ENCODE data around the gene BCKDHB. TPM values are rescaled to one million over a fixed set of nuclear protein-coding genes. Genes with fewer than 3 reads are reported as not detected.

Gene BCKDHB
- polyA plus RNA-seq, 2 of the 4 experiments (the other 2 are of a cell fraction), result 7.7 to 15.0 TPM

DNA sequence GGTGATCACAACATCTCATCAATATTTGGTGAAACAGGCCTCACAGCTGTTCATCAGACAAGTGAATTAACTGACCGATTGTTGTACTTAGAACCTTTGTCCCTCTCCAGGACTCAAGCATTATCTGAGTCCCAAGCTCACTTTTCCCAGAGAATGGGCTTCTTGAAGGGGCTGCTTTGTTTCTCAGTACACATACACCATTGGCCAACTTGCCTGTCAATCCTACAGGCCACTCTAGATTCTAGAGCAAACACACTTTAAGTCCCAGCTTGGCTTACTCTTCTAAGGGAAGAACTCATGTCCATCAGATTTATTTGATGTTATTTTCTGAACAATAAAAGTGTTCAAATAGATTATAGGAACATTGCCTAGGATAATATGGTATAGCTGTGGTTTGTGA is 249.5 kb downstream of the BCKDHB start:
- no peak overlapping the region for H3K27ac ChIP-seq
- ATAC-seq (no peak), FAIRE-seq (no peak), DNase-seq (ENCODE audit: low read depth in 1 of 2, low spot score in 1 of 2) (peak in 1 of 2 experiments; percentile 1)
- no peak for TF ChIP-seq ATOH8 (CRISPR knock-in tag; IDR thresholded peaks at IDR 0.05; ENCODE audit: low read depth)
- TF ChIP-seq EHMT2 (IDR thresholded peaks at IDR 0.05; ENCODE audit: low read depth), result no peak
- no peak overlapping the region for H3K4me3 ChIP-seq
- POLR2A ChIA-PET, result no interaction called here
- no peak overlapping the region for H3K4me2 ChIP-seq
- WGBS (ENCODE audit: missing lambda C conversion rate), result 71% methylated on average over 1 of the region's 1 CpG
- H3K4me1 ChIP-seq, result no peaks in the 10 kb centered on the region
- no peaks in the 10 kb centered on the region for H3K9me3 ChIP-seq
- CTCF ChIA-PET, result no interaction called here

GRCh38 chr6:80356545-80356944 is 250.1 kb downstream of the BCKDHB start:
- TF ChIP-seq HES2 (IDR thresholded peaks at IDR 0.05) (no peak), FOSB (CRISPR knock-in tag; IDR thresholded peaks at IDR 0.05) (no peak), NFE2L2 (conservative IDR thresholded peaks at IDR 0.05; ENCODE audit: low read length) (no peak), KDM1A (IDR thresholded peaks at IDR 0.05; ENCODE audit: low read depth) (no peak), HEYL (CRISPR knock-in tag; IDR thresholded peaks at IDR 0.05) (no peak), CBX2 (IDR thresholded peaks at IDR 0.05; ENCODE audit: borderline replicate concordance, low read depth) (no peak), TFCP2L1 (CRISPR knock-in tag; IDR thresholded peaks at IDR 0.05) (no peak), JUN (IDR thresholded peaks at IDR 0.05) (no peak), GATA3 (IDR thresholded peaks at IDR 0.05; ENCODE audit: borderline replicate concordance) (no peak), FOXS1 (CRISPR knock-in tag; IDR thresholded peaks at IDR 0.05) (no peak), RFX5 (IDR thresholded peaks at IDR 0.05) (no peak), EP300 (IDR thresholded peaks at IDR 0.05) (no peak)
- TF ChIP-seq, protein P1, sequence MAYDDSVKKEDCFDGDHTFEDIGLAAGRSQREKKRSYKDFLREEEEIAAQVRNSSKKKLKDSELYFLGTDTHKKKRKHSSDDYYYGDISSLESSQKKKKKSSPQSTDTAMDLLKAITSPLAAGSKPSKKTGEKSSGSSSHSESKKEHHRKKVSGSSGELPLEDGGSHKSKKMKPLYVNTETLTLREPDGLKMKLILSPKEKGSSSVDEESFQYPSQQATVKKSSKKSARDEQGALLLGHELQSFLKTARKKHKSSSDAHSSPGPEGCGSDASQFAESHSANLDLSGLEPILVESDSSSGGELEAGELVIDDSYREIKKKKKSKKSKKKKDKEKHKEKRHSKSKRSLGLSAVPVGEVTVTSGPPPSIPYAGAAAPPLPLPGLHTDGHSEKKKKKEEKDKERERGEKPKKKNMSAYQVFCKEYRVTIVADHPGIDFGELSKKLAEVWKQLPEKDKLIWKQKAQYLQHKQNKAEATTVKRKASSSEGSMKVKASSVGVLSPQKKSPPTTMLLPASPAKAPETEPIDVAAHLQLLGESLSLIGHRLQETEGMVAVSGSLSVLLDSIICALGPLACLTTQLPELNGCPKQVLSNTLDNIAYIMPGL (CRISPR knock-in tag; IDR thresholded peaks at IDR 0.05; ENCODE audit: borderline replicate concordance), result no peak
- TF ChIP-seq, protein P2, sequence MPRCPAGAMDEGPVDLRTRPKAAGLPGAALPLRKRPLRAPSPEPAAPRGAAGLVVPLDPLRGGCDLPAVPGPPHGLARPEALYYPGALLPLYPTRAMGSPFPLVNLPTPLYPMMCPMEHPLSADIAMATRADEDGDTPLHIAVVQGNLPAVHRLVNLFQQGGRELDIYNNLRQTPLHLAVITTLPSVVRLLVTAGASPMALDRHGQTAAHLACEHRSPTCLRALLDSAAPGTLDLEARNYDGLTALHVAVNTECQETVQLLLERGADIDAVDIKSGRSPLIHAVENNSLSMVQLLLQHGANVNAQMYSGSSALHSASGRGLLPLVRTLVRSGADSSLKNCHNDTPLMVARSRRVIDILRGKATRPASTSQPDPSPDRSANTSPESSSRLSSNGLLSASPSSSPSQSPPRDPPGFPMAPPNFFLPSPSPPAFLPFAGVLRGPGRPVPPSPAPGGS (IDR thresholded peaks at IDR 0.05), result no peak
- TF ChIP-seq, protein P3, sequence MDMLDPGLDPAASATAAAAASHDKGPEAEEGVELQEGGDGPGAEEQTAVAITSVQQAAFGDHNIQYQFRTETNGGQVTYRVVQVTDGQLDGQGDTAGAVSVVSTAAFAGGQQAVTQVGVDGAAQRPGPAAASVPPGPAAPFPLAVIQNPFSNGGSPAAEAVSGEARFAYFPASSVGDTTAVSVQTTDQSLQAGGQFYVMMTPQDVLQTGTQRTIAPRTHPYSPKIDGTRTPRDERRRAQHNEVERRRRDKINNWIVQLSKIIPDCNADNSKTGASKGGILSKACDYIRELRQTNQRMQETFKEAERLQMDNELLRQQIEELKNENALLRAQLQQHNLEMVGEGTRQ (IDR thresholded peaks at IDR 0.05), result no peak
- Histone ChIP-seq H3K9me3 (no peaks in the 10 kb centered on the region), H3K4me2 (no peak overlapping the region), H3K27ac (no peak overlapping the region), H3K4me1 (no peaks in the 10 kb centered on the region), H3K4me3 (no peak overlapping the region)
- DNase-seq (ENCODE audit: low read depth in 1 of 2, low spot score in 1 of 2) (no peak), FAIRE-seq (no peak), ATAC-seq (no peak)
- CTCF ChIA-PET, result no interaction called here
- POLR2A ChIA-PET, result no interaction called here
- 73% methylated on average over 1 of the region's 2 CpGs for WGBS (ENCODE audit: missing lambda C conversion rate)

GRCh38 chr6:80357081-80357480 is 250.6 kb downstream of the BCKDHB start:
- H3K9me3 ChIP-seq, result no peaks in the 10 kb centered on the region
- ChIA-PET CTCF (interaction anchor here (0.9 kb wide), 1 partner anchor 68 kb away, joined by 3 read pairs; no protein-coding TSS in a partner anchor), POLR2A (no interaction called here)
- no peaks in the 10 kb centered on the region for H3K4me1 ChIP-seq
- no peak overlapping the region for H3K27ac ChIP-seq
- WGBS (ENCODE audit: missing lambda C conversion rate), result 70% methylated on average over 2 of the region's 2 CpGs
- H3K4me2 ChIP-seq, result no peak overlapping the region
- TF ChIP-seq MAFK (IDR thresholded peaks at IDR 0.05; ENCODE audit: partially characterized antibody) (no peak), NPAS2 (CRISPR knock-in tag; IDR thresholded peaks at IDR 0.05; ENCODE audit: borderline replicate concordance) (no peak), E2F6 (IDR thresholded peaks at IDR 0.05; ENCODE audit: borderline replicate concordance, low read depth) (no peak)
- ATAC-seq (no peak), DNase-seq (ENCODE audit: low read depth in 1 of 2, low spot score in 1 of 2) (no peak), FAIRE-seq (no peak)
- H3K4me3 ChIP-seq, result no peak overlapping the region

All from A549 (cell line).